ENCODE measurements around the gene MGRN1.

- TF ChIP-seq CTCF (conservative IDR thresholded peaks at IDR 0.05 in 1 of 2, IDR thresholded peaks at IDR 0.05 in 1 of 2; ENCODE audit: extremely low read depth in 1 of 2, insufficient read depth in 1 of 2, low read depth in 1 of 2, low read length in 2 of 2) (no peak), EZH2 (IDR thresholded peaks at IDR 0.05; ENCODE audit: borderline replicate concordance, low read length) (no peak)
Measured at GRCh38 chr16:4690946-4691665, 66.5 kb downstream of the MGRN1 start.

Measured in mammary epithelial cell (primary cell).